ENCODE data around the gene SZRD1.

DNA sequence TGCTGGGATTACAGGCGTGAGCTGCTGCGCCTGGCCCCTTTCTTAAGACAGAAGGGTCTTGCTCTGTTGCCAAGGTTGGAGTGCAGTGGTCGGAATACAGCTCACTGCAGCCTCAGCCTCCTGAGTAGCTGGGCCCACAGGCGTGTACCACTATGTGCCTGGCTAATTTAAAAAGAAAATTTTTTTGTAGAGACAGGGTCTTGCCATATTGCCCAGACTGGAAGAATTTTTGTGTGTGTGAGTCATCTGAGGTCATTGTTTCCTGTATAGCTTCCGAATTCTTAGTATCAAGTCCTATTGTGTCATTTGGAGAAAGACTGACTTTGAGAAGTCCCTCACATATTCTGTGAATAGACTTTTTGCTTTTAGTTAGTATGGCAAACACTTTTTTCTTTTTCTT, 4.7 kb downstream of the SZRD1 start:
- TF ChIP-seq, protein P1, sequence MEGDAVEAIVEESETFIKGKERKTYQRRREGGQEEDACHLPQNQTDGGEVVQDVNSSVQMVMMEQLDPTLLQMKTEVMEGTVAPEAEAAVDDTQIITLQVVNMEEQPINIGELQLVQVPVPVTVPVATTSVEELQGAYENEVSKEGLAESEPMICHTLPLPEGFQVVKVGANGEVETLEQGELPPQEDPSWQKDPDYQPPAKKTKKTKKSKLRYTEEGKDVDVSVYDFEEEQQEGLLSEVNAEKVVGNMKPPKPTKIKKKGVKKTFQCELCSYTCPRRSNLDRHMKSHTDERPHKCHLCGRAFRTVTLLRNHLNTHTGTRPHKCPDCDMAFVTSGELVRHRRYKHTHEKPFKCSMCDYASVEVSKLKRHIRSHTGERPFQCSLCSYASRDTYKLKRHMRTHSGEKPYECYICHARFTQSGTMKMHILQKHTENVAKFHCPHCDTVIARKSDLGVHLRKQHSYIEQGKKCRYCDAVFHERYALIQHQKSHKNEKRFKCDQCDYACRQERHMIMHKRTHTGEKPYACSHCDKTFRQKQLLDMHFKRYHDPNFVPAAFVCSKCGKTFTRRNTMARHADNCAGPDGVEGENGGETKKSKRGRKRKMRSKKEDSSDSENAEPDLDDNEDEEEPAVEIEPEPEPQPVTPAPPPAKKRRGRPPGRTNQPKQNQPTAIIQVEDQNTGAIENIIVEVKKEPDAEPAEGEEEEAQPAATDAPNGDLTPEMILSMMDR (IDR thresholded peaks at IDR 0.05) = no peak
- TF ChIP-seq POLR2AphosphoS5 (IDR thresholded peaks at IDR 0.05) = no peak
- no peak for TF ChIP-seq EP300 (IDR thresholded peaks at IDR 0.05)
- TF ChIP-seq POLR2A (IDR thresholded peaks at IDR 0.05) = no peak

All from sigmoid colon (tissue), 4 donors.